Neural cell (in vitro differentiated cells): ENCODE results near the gene CEMIP.

ENCODE experiments used
- RAD21 ChIP-seq: fragments of 450-650 bp; conservative IDR thresholded peaks from 2 replicates; pipeline ENCODE4 v1.6.1; 2014; ENCODE audit warnings: antibody characterized with exemption, mild to moderate bottlenecking, moderate library complexity
- TF ChIP-seq, protein P1 (sequence below): fragments of 450-650 bp; IDR thresholded peaks from 2 replicates; pipeline ENCODE4 v1.5.1; 2014; ENCODE audit warnings: antibody characterized with exemption, mild to moderate bottlenecking, moderate library complexity; ENCODE audit not compliant: poor library complexity, severe bottlenecking

DNA sequence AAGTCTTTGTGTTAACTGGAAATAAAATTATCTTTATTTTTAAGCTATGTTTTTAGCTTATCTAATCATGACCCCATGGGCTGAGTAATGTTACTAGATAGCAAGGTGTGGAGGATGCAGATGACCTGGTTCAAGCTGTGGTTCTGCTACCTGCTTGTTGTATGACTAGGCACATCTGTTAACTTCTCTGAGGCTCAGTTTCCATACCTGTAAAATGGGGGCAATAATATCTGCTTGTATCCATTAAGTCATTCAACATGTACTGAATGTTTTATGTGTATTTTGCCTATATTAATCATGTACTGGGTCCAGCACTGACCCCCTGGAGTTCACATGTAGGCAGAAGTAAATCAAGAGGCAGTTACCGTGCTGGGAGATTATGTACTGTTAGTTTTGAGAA is 51.5 kb downstream of the CEMIP start:
- TF ChIP-seq, protein P1, sequence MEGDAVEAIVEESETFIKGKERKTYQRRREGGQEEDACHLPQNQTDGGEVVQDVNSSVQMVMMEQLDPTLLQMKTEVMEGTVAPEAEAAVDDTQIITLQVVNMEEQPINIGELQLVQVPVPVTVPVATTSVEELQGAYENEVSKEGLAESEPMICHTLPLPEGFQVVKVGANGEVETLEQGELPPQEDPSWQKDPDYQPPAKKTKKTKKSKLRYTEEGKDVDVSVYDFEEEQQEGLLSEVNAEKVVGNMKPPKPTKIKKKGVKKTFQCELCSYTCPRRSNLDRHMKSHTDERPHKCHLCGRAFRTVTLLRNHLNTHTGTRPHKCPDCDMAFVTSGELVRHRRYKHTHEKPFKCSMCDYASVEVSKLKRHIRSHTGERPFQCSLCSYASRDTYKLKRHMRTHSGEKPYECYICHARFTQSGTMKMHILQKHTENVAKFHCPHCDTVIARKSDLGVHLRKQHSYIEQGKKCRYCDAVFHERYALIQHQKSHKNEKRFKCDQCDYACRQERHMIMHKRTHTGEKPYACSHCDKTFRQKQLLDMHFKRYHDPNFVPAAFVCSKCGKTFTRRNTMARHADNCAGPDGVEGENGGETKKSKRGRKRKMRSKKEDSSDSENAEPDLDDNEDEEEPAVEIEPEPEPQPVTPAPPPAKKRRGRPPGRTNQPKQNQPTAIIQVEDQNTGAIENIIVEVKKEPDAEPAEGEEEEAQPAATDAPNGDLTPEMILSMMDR = no peak
- no peak for TF ChIP-seq RAD21
